IMR-90 (cell line): Measurements from ENCODE around the gene IMPDH1. TPM values are rescaled to one million over a fixed set of nuclear protein-coding genes. Genes with fewer than 3 reads are reported as not detected.

Source experiments
- ATAC-seq: fragments of 200-7000 bp; cut with Tn5 transposase; 2 replicates; pipeline ENCODE4 v1.9.1; 2020; ENCODE audit warnings: low read depth, mild to moderate bottlenecking, moderate library complexity
- BruUV-seq: library from RNA; stranded (reverse); fragments of 400-500 nt; replicated peaks from 2 replicates; lab custom pipeline; 2021; lab: Mats Ljungman, UMichigan
- CTCF ChIA-PET: fragments of 300-600 bp; formaldehyde crosslinking; extraction: SDS; loops from one replicate; lab custom pipeline; 2021; ENCODE audit warnings: antibody characterized with exemption; lab: Yijun Ruan, JAX
- POLR2A ChIA-PET: fragments of 300-600 bp; sonication (Branson Sonifier 250); formaldehyde crosslinking; loops from one replicate; lab custom pipeline; 2022; ENCODE audit warnings: antibody characterized with exemption; ENCODE audit not compliant: unreplicated experiment; lab: Charles Lee
- DNase-seq: peaks from one replicate; pipeline ENCODE4 v3.0.0; 2013
- H2AFZ ChIP-seq: replicated peaks from 2 replicates; pipeline ENCODE3; 2013; ENCODE audit warnings: low read length, mild to moderate bottlenecking; ENCODE audit not compliant: poor library complexity
- H2AK5ac ChIP-seq: 2 replicates; pipeline ENCODE4 v1.6.1; 2013; ENCODE audit warnings: low read depth, low read length, inconsistent platforms
- H2AK9ac ChIP-seq: replicated peaks from 2 replicates; pipeline ENCODE3; 2013; ENCODE audit warnings: mild to moderate bottlenecking, low read depth, low read length, moderate library complexity; ENCODE audit not compliant: poor library complexity
- H2BK120ac ChIP-seq: 2 replicates; pipeline ENCODE4 v1.6.1; 2013; ENCODE audit warnings: low read depth, low read length, inconsistent platforms
- H2BK15ac ChIP-seq: 3 replicates; pipeline ENCODE4 v1.6.1; 2013; ENCODE audit warnings: low read depth, low read length, inconsistent platforms
- H2BK20ac ChIP-seq: 2 replicates; pipeline ENCODE4 v1.6.1; 2013; ENCODE audit warnings: low read depth, mild to moderate bottlenecking, inconsistent platforms, low read length, moderate library complexity
- H2BK5ac ChIP-seq: 2 replicates; pipeline ENCODE4 v1.6.1; 2013; ENCODE audit warnings: mild to moderate bottlenecking, low read depth, low read length, inconsistent platforms; ENCODE audit not compliant: poor library complexity, severe bottlenecking
- H3K14ac ChIP-seq: replicated peaks from 2 replicates; pipeline ENCODE4 v1.6.1; 2013; ENCODE audit warnings: low read depth, low read length, inconsistent platforms
- H3K18ac ChIP-seq: 2 replicates; pipeline ENCODE4 v1.6.1; 2013; ENCODE audit warnings: low read depth, low read length, control low read depth
- H3K23ac ChIP-seq: 2 replicates; pipeline ENCODE4 v1.6.1; 2013; ENCODE audit warnings: low read depth, low read length, inconsistent platforms
- H3K27ac ChIP-seq: 2 replicates; pipeline ENCODE4 v1.5.1; 2013; ENCODE audit warnings: mild to moderate bottlenecking, control low read depth, low read length; ENCODE audit not compliant: insufficient read depth
- H3K27me3 ChIP-seq: 2 replicates; pipeline ENCODE4 v1.6.1; 2013; ENCODE audit warnings: low read length; ENCODE audit not compliant: control insufficient read depth, insufficient read depth
- H3K36me3 ChIP-seq: 2 replicates; pipeline ENCODE4 v1.6.1; 2013; ENCODE audit warnings: low read length, mixed read lengths; ENCODE audit not compliant: control insufficient read depth, insufficient read depth
- H3K4ac ChIP-seq: 2 replicates; pipeline ENCODE4 v1.6.1; 2013; ENCODE audit warnings: low read depth, low read length, inconsistent platforms
- H3K4me1 ChIP-seq: 2 replicates; pipeline ENCODE4 v1.6.1; 2013; ENCODE audit warnings: low read length, mixed read lengths; ENCODE audit not compliant: control insufficient read depth, insufficient read depth
- H3K4me2 ChIP-seq: 2 replicates; pipeline ENCODE4 v1.6.1; 2013; ENCODE audit warnings: low read depth, mild to moderate bottlenecking, control low read depth, low read length, moderate library complexity
- H3K4me3 ChIP-seq: 2 replicates; pipeline ENCODE4 v1.5.1; 2013; ENCODE audit warnings: low read depth, mild to moderate bottlenecking, control low read depth, low read length, moderate library complexity; ENCODE audit not compliant: insufficient read depth
- H3K56ac ChIP-seq: 2 replicates; pipeline ENCODE4 v1.6.1; 2013; ENCODE audit warnings: low read length, inconsistent platforms; ENCODE audit not compliant: insufficient read depth; ENCODE audit errors: extremely low read depth
- H3K79me1 ChIP-seq, 2 experiments: 2 replicates each; pipeline ENCODE4 v1.6.1; 2013; ENCODE audit warnings: low read length in 2 of 2, inconsistent platforms in 1 of 2, low read depth in 1 of 2
- H3K9ac ChIP-seq: 2 replicates; pipeline ENCODE4 v1.6.1; 2013; ENCODE audit warnings: low read depth, low read length, control low read depth
- H3K9me1 ChIP-seq: 2 replicates; pipeline ENCODE4 v1.6.1; 2013; ENCODE audit warnings: low read length, inconsistent platforms; ENCODE audit not compliant: insufficient read depth
- H3K9me3 ChIP-seq: 2 replicates; pipeline ENCODE4 v1.6.1; 2013; ENCODE audit warnings: low read length; ENCODE audit not compliant: control insufficient read depth, insufficient read depth
- H4K20me1 ChIP-seq: 2 replicates; pipeline ENCODE4 v1.6.1; 2013; ENCODE audit warnings: low read length, inconsistent platforms; ENCODE audit not compliant: insufficient read depth
- H4K5ac ChIP-seq: 2 replicates; pipeline ENCODE4 v1.6.1; 2013; ENCODE audit warnings: mild to moderate bottlenecking, low read depth, low read length, control low read depth
- H4K8ac ChIP-seq, 2 experiments: 2 replicates each; pipeline ENCODE4 v1.6.1; 2013; ENCODE audit warnings: low read depth in 2 of 2, low read length in 2 of 2, control low read depth in 1 of 2, inconsistent platforms in 1 of 2
- H4K91ac ChIP-seq: 2 replicates; pipeline ENCODE4 v1.6.1; 2013; ENCODE audit warnings: low read depth, low read length, inconsistent platforms; ENCODE audit not compliant: insufficient read depth
- BHLHE40 ChIP-seq: fragments of 150-350 bp; IDR thresholded peaks from 2 replicates; pipeline ENCODE4 v1.6.1; 2016; ENCODE audit warnings: mild to moderate bottlenecking, low read depth, low read length
- CEBPB ChIP-seq: IDR thresholded peaks from 2 replicates; pipeline ENCODE4 v1.6.1; 2012; ENCODE audit warnings: low read depth, low read length, improper control_type of control experiment
- CHD1 ChIP-seq: IDR thresholded peaks from 2 replicates; pipeline ENCODE4 v1.6.1; 2012; ENCODE audit warnings: low read depth, low read length, improper control_type of control experiment
- CTCF ChIP-seq: conservative IDR thresholded peaks from 2 replicates; pipeline ENCODE4 v1.5.1; 2012; ENCODE audit warnings: mild to moderate bottlenecking, low read depth, low read length, improper control_type of control experiment
- ELK1 ChIP-seq: fragments of 150-350 bp; IDR thresholded peaks from 2 replicates; pipeline ENCODE4 v1.6.1; 2016; ENCODE audit warnings: low read depth, mild to moderate bottlenecking, low read length, moderate library complexity, borderline replicate concordance
- FOS ChIP-seq: fragments of 150-350 bp; IDR thresholded peaks from 2 replicates; pipeline ENCODE4 v1.6.1; 2016; ENCODE audit warnings: low read depth, low read length
- MAFK ChIP-seq: IDR thresholded peaks from 2 replicates; pipeline ENCODE4 v1.6.1; 2012; ENCODE audit warnings: low read depth, low read length, improper control_type of control experiment
- MAZ ChIP-seq: IDR thresholded peaks from 2 replicates; pipeline ENCODE4 v1.6.1; 2012; ENCODE audit warnings: low read depth, mild to moderate bottlenecking, low read length, improper control_type of control experiment, moderate library complexity, borderline replicate concordance
- MXI1 ChIP-seq: IDR thresholded peaks from 2 replicates; pipeline ENCODE4 v1.6.1; 2012; ENCODE audit warnings: low read depth, mild to moderate bottlenecking, low read length, moderate library complexity, borderline replicate concordance
- NFE2L2 ChIP-seq: fragments of 150-350 bp; IDR thresholded peaks from 2 replicates; pipeline ENCODE4 v1.6.1; 2016; ENCODE audit warnings: low read depth, mild to moderate bottlenecking, low read length
- POLR2A ChIP-seq: IDR thresholded peaks from 2 replicates; pipeline ENCODE4 v1.6.1; 2012; ENCODE audit warnings: mild to moderate bottlenecking, low read depth, low read length
- RAD21 ChIP-seq: IDR thresholded peaks from 2 replicates; pipeline ENCODE4 v1.6.1; 2012; ENCODE audit warnings: low read length, improper control_type of control experiment
- RCOR1 ChIP-seq: IDR thresholded peaks from 2 replicates; pipeline ENCODE4 v1.6.1; 2012; ENCODE audit warnings: mild to moderate bottlenecking, low read length, improper control_type of control experiment; ENCODE audit not compliant: insufficient replicate concordance
- RFX5 ChIP-seq: IDR thresholded peaks from 2 replicates; pipeline ENCODE4 v1.8.0; 2012; ENCODE audit warnings: low read depth, mild to moderate bottlenecking, low read length, moderate library complexity
- SMC3 ChIP-seq: fragments of 150-350 bp; IDR thresholded peaks from 2 replicates; pipeline ENCODE4 v1.6.1; 2016; ENCODE audit warnings: low read depth, mild to moderate bottlenecking, antibody characterized with exemption, low read length, moderate library complexity
- USF2 ChIP-seq: fragments of 150-350 bp; IDR thresholded peaks from 2 replicates; pipeline ENCODE4 v1.6.1; 2017; ENCODE audit warnings: mild to moderate bottlenecking, antibody characterized with exemption, low read length, low read depth
- WGBS, 2 experiments: methylation state at CpG; one replicate each; pipeline versions ENCODE4 v1.1.5 to v1.1.7; 2013; ENCODE audit warnings: missing lambda C conversion rate in 2 of 2; ENCODE audit not compliant: insufficient read length in 1 of 2; ENCODE audit errors: extremely low coverage in 2 of 2; 5-methylcytosine and 5-hydroxymethylcytosine counted together
- dilution Hi-C: fragments of 300-500 bp; cut with HindIII; formaldehyde crosslinking; loops from one replicate; pipeline ENCODE4 v1.14.3; 2018; ENCODE audit warnings: low sequenced_read_pairs; ENCODE audit not compliant: unreplicated experiment
- in situ Hi-C: fragments of 300-500 bp; cut with MboI; formaldehyde crosslinking; loops from 3 replicates; pipeline ENCODE4 v1.14.3; 2019; ENCODE audit warnings: low sequenced_read_pairs, inconsistent platforms, mixed read lengths
- intact Hi-C: fragments of 100-400 bp; cut with micrococcal nuclease; formaldehyde crosslinking; loops from 2 replicates; pipeline ENCODE4 v1.10.0; 2022
- polyA plus RNA-seq, 3 experiments: library from polyadenylated mRNA; depleted of rRNA; stranded (reverse); fragments of >200 nt; gene quantifications; 2 replicates each; pipeline ENCODE4 v1.2.3, GENCODE V29; 2012; ENCODE audit warnings: low replicate concordance in 1 of 3
- total RNA-seq: library from RNA; depleted of rRNA; stranded (reverse); fragments of >200 nt; gene quantifications from 2 replicates; pipeline ENCODE4 v1.2.3, GENCODE V29; 2012

Gene IMPDH1
- total and polyA plus RNA-seq, 2 of the 4 experiments (the other 2 are of a cell fraction), result 49.5 to 69.3 TPM

GRCh38 chr7:128380483-128381106, 29.2 kb downstream of the IMPDH1 start:
- TF ChIP-seq MXI1, result no peak
- no peak for TF ChIP-seq MAZ
- no peak for TF ChIP-seq CEBPB
- no peak for TF ChIP-seq RAD21
- no peak for TF ChIP-seq POLR2A
- TF ChIP-seq BHLHE40, result no peak
- TF ChIP-seq RCOR1, result no peak
- no peak for TF ChIP-seq CTCF
- no peak for TF ChIP-seq ELK1
- TF ChIP-seq NFE2L2, result no peak
- TF ChIP-seq FOS, result no peak
- TF ChIP-seq MAFK, result no peak
- TF ChIP-seq RFX5, result no peak
- no peak for TF ChIP-seq USF2
- no peak for TF ChIP-seq CHD1
- TF ChIP-seq SMC3, result no peak
- no peak for ATAC-seq
- no peak overlapping the region for H3K23ac ChIP-seq

More at GRCh38 chr7:128380483-128381106, 29.2 kb downstream of the IMPDH1 start:
- in situ Hi-C loops, result loop anchor here (5.0 kb wide), 1 partner anchor 33 kb away; no protein-coding TSS in a partner anchor
- no peak overlapping the region for H4K91ac ChIP-seq
- H2BK20ac ChIP-seq, result no peak overlapping the region
- WGBS, 2 experiments, result no CpG with 5 or more reads among the region's 3 CpGs
- dilution Hi-C loops, result no loop called here
- 0 out of 2 replicates have a peak, but pooled peaks cover 2% of the 10 kb centered on the region for H3K9me3 ChIP-seq
- no peak for DNase-seq
- H3K4ac ChIP-seq, result no peak overlapping the region
- no TSS peak for BruUV-seq
- H4K8ac ChIP-seq, result no peak overlapping the region
- H3K27ac ChIP-seq, result no peak overlapping the region
- H3K79me1 ChIP-seq, result no peaks in the 10 kb centered on the region
- H3K4me1 ChIP-seq, result no peaks in the 10 kb centered on the region
- H2AFZ ChIP-seq, result no peak overlapping the region
- CTCF ChIA-PET, result interaction anchor here (0.5 to 1.5 kb wide), 3 partner anchors 17 to 36 kb away, joined by 3 to 5 read pairs (median 3); no protein-coding TSS in a partner anchor
- H2BK5ac ChIP-seq, result no peak overlapping the region
- H3K56ac ChIP-seq, result no peak overlapping the region
- H3K9me1 ChIP-seq, result no peaks in the 10 kb centered on the region
- H4K5ac ChIP-seq, result no peak overlapping the region
- no peak overlapping the region for H3K4me3 ChIP-seq
- no peak overlapping the region for H2BK15ac ChIP-seq
- no peaks in the 10 kb centered on the region for H3K36me3 ChIP-seq
- no peaks in the 10 kb centered on the region for H4K20me1 ChIP-seq
- no peak overlapping the region for H3K9ac ChIP-seq
- no peak overlapping the region for H3K18ac ChIP-seq
- intact Hi-C loops, result no loop called here
- no peak overlapping the region for H3K4me2 ChIP-seq
- H3K14ac ChIP-seq, result no peak overlapping the region
- no peak overlapping the region for H2AK5ac ChIP-seq
- H2AK9ac ChIP-seq, result no peak overlapping the region
- H2BK120ac ChIP-seq, result no peak overlapping the region
- peaks cover 42% of the 10 kb centered on the region for H3K27me3 ChIP-seq
- POLR2A ChIA-PET, result no interaction called here
